GM12801 (cell line): ENCODE data around the gene PKNOX2.

Source experiments
- TF ChIP-seq, protein P1 (sequence below): IDR thresholded peaks from one replicate; pipeline ENCODE4 v1.5.1; 2011; ENCODE audit warnings: control low read depth; ENCODE audit not compliant: insufficient read length; ENCODE audit errors: extremely low read depth

PKNOX2 gene

GRCh38 chr11:125457814-125458343 lies 293.3 kb downstream of the PKNOX2 start:
- TF ChIP-seq, protein P1, sequence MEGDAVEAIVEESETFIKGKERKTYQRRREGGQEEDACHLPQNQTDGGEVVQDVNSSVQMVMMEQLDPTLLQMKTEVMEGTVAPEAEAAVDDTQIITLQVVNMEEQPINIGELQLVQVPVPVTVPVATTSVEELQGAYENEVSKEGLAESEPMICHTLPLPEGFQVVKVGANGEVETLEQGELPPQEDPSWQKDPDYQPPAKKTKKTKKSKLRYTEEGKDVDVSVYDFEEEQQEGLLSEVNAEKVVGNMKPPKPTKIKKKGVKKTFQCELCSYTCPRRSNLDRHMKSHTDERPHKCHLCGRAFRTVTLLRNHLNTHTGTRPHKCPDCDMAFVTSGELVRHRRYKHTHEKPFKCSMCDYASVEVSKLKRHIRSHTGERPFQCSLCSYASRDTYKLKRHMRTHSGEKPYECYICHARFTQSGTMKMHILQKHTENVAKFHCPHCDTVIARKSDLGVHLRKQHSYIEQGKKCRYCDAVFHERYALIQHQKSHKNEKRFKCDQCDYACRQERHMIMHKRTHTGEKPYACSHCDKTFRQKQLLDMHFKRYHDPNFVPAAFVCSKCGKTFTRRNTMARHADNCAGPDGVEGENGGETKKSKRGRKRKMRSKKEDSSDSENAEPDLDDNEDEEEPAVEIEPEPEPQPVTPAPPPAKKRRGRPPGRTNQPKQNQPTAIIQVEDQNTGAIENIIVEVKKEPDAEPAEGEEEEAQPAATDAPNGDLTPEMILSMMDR: no peak

GRCh38 chr11:125460275-125460674 lies 295.7 kb downstream of the PKNOX2 start:
- TF ChIP-seq, protein P1: no peak

GRCh38 chr11:125463590-125464269 lies 299.2 kb downstream of the PKNOX2 start:
- TF ChIP-seq, protein P1: no peak

DNA sequence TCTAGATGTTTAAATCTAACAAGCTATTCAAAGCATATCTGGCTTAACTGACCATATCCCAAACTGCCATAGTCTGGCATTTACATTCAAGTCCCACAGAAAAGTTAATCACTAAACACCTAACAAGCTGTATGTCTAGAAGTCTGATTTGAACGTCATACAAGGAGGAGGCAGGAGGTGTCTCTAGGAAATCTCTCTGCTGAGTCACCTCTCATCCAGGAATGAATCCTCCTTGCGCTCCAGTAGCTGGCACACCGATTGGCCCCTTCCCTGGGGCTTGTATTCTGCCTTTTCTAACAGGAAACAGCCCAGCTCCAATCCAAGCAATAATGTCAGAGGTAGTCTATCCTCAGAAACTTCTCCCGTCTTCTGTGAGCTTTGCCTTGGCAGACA lies 299.7 kb downstream of the PKNOX2 start:
- TF ChIP-seq, protein P1: no peak

- TF ChIP-seq, protein P1: no peak
Observed at GRCh38 chr11:125464666-125465065, 300.1 kb downstream of the PKNOX2 start.

GRCh38 chr11:125465255-125465654 lies 300.7 kb downstream of the PKNOX2 start:
- TF ChIP-seq, protein P1: no peak

DNA sequence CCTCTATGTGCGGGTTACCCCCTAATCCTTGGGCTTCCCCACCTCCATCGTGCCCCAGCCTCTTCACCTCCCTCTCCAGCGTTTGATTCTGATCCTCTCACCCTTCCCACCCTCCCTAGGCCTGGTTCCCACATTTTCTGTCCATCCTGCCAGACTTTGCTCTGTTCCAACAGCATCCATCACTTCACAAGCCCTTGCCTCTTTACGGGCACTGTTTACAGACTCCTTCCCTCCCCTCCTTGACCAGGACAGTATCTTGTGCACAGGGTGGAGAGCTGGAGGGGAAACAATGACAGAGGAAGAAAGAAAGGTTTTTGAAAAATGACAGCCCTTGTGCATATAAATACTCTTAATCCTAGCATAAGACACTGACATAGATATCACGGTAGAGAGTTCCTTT lies 301.1 kb downstream of the PKNOX2 start:
- TF ChIP-seq, protein P1: no peak
